HK-2 (cell line): ENCODE measurements around the gene CCDC188.

ENCODE experiments used
- DNase-seq: peaks from one replicate; pipeline ENCODE4 v3.0.0-alpha.2; 2018; ENCODE audit not compliant: unreplicated experiment

CCDC188 gene

DNA sequence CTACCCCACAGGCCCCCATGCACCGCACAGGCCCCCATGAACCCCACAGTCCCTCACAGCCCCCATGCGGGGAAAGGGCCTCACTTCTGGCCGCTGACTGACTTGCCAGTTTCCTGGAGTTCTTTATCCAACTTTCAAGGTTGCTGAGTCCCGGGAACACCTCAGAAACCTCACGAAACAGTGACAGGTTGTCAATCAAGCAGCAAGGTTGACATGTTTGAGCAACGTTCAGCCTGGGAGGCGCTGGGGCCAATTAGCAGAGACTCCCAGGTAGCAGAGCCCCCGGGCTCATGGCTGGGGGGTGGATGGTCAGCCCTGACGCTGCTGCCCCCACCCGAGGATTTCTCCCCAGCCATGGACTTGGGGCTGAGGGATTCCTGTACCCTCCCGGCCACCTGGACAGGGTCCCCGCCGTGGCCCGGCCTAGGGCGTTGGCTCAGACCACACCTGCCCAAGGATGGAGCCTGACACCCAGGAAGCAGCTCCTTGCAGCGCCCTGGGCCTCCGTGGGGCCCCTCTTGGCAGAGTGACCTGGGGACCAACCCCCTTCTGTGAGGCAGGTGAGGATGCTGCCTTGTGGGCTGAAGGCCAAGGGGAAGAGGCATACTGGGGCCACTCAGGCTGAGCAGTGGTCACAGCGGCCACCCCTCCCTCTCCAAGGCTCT is 33.8 kb upstream of the CCDC188 start:
- DNase-seq, result no peak

DNA sequence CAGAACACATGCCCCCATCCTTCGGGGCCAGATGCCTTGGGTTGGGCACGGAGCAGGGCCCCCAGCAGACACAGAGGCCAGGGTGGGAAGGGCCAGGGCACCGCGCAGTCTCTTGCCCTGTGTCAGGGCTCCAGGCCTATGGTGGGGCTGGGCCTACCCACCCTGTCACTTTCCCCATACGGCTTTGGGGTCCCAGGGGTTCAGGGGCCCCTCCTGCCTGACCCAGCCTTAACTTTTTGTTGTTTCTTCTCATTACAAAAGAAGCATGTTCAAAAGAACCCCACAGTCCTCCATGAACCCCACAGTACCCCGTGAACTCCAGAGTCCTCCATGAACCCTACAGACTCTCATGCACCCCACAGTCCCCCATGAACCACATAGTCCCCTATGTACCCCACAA is 33.0 kb upstream of the CCDC188 start:
- DNase-seq, result no peak

- no peak for DNase-seq
These were observed 32.2 kb upstream of the CCDC188 start for GRCh38 chr22:20183101-20183500.

- DNase-seq, result no peak
These were observed 31.5 kb upstream of the CCDC188 start for GRCh38 chr22:20182365-20182764.

- no peak for DNase-seq
These were observed 31.0 kb upstream of the CCDC188 start for GRCh38 chr22:20181884-20182236.

DNA sequence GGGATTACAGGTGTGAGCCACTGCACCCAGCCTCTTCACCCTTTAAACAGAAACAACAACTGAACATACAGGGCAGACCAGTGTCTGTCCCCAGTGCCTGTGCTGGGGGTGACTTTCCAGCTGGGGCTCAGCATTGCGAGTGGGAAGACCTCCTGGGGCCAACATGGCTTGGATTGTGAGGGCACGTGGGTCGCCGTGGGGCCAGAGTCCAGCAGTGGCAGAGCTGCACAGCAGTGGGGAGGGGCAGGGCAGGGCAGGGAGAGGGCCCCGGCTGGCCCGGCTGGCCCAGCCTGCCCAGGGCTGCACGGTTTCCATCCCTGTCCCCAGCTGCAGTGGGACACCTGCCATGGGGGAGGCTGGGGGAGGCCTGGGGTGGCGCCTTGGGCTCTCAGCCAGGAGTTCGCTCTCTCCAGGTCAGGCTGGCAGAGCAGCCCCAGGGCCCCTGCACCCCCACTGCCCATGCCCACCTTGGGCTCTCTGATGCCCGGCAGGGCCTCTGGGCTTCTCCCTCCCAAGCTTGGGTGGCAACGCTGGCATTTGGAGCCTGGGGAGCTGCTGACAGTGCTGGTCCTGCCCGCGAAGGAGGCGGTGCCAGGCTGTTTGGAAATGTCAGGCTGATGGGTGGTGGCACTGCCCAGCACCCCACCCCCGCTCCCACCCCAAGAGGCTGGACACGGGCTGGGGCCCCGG is 30.5 kb upstream of the CCDC188 start:
- no peak for DNase-seq

GRCh38 chr22:20180640-20181039 is 29.8 kb upstream of the CCDC188 start:
- no peak for DNase-seq

GRCh38 chr22:20180245-20180630 is 29.4 kb upstream of the CCDC188 start:
- no peak for DNase-seq

DNA sequence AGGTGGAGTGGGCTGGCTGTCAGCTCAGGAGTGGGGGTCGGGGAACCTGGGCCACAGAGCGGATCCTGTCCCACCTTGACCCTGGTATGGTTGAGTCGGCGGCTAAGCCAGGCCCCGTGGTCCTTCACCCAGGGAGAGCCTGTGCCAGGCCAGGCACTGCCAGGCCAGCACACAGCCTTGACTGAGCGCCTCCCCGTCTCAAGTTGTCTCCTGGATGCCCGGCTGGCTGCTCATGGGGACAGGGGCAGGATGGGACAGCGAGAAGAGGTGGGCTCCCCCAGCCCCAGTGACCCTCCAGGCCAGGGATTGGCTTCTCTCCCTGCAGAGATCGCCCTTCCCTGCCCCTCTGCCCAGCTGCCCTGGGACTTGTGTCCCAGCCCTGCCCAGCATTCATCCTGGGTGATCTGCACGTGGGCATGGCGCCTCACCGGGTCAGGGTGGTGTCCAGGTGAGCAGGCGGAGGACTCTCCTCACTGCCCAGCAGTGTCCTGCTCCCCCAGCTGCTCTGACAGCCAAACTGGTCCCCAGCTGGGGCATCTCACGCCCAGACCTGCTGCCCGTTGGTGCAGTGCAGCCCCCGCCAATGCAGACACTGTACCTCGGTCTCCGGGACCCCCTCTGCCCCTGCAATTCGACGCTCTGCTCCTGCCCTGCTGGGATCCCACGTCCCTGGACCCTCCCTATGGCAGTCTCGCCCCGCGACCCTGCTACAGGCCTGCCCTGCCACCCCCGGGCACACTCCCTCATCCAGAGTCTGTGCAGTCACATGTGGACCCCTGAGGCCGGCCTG is 28.8 kb upstream of the CCDC188 start:
- DNase-seq, result no peak

DNA sequence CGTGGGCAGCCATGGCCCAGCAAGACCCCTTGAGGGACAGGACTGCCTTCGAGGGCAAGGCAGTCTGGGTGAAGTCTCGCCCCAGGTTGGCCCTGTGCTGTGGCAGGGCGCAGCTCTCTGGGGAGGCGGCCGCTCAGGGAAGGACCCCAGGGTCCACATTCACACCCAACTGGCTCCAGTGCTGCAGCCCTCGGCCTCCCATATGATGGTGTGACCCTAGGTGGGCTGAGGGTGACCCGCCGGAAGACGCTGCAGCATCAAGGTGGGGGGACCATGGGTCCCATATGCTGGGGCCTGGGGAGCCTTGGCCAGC is 28.0 kb upstream of the CCDC188 start:
- no peak for DNase-seq

- DNase-seq, result no peak
These were observed 27.4 kb upstream of the CCDC188 start for GRCh38 chr22:20178075-20178914.

GRCh38 chr22:20177217-20177911 is 26.5 kb upstream of the CCDC188 start:
- DNase-seq, result no peak

DNA sequence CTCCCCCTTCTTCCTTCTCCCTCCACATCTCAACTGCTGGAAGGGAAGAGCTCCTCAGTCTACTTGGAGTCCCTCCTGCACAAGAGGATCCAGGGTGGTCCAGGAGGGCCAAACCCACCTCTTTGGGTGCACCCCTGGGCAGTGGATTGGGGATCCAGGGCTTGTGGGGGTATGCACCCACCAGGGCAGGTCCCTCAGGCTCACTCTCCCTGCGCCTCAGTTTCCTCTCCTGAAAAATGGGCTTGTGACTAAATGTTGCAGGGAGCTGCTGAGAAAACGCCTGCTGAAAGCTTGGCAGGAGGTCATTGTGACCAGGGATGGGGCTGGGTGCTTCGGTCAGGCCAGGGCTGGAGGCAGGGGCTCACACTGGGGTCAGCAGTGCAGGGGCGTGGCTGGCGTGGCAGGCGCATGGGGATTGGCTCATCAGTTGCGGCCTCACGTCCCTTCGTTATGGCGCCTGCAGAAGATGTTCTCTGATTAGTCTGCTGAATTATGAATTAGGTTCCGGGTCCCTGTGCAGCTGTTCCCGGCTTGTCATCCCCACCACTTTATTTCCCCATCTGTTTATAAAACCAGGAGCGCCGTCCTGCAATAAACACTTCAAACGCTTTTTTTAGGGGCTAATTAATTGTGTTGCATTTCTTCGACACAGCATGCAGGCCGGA is 25.7 kb upstream of the CCDC188 start:
- DNase-seq, result no peak

DNA sequence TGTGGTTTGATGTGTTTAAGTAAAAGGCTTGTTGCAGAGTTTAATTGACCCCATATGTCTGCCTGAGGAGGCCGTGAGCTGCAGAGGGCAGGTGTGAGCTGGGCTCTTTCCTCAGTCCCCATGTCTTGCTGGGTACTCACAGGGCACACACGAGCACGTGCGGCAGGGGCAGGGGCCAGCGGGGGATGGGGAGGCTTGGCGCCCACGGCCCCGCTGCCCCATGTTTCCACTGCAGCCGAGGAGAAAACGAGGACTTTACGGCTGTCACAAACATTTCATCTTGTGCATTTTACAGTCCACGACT is 24.7 kb upstream of the CCDC188 start:
- no peak for DNase-seq

GRCh38 chr22:20174785-20175596 is 24.1 kb upstream of the CCDC188 start:
- peak; percentile 22 for DNase-seq

DNA sequence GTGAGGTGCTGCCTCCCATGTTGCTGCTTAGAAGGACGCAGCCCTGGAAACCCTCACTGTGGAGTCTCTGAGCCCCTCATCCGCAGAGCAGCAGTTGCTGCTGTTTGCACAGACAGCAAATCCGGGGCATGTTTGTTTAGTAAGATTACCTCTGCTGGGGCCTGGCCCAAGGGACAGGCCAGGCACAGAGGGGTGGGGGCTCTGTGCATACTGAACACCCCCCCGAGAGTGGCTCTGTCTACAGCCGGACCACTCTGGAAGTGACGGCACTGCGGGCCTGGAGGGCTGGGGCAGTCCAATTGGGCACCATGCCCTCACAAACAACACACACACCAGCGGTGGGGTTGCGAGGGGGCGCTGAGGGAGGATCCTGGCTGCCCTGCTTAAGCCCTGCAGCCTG is 22.9 kb upstream of the CCDC188 start:
- no peak for DNase-seq

- no peak for DNase-seq
These were observed 22.4 kb upstream of the CCDC188 start for GRCh38 chr22:20173246-20173645.

DNA sequence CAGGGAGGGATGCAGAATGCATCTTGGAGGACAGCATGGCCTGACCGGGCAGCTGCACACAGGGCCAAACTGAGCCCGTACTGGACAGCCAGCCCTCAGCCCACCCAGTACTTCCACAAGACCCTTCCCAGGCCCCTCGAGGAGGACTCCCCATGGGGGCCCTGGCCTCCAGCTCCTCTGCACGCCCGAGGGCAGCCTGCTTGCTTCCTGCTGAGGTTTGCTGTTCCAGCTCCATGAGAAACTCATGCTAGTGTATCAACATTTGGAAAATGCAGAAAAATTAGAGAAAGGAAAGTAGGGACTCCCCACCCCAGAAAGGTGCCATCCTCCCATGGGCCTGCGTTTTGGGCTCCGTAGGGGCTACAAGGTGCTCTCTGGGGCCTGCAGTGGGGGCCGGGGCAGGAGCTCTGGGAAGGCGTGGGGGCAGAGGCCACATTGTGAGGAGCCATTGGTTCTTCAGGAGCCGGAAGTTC is 21.3 kb upstream of the CCDC188 start:
- DNase-seq, result no peak

- DNase-seq, result no peak
These were observed 20.7 kb upstream of the CCDC188 start for GRCh38 chr22:20171288-20172140.
